Measurements from ENCODE around the gene BEND5. TPM values are rescaled to one million over a fixed set of nuclear protein-coding genes. Genes with fewer than 3 reads are reported as not detected.

The BEND5 gene
- total and polyA plus RNA-seq, 10 of the 15 experiments (the other 5 are each of a cell fraction or from before 2014, with no cell fraction given) = 0.26 TPM; not detected in 9

DNA sequence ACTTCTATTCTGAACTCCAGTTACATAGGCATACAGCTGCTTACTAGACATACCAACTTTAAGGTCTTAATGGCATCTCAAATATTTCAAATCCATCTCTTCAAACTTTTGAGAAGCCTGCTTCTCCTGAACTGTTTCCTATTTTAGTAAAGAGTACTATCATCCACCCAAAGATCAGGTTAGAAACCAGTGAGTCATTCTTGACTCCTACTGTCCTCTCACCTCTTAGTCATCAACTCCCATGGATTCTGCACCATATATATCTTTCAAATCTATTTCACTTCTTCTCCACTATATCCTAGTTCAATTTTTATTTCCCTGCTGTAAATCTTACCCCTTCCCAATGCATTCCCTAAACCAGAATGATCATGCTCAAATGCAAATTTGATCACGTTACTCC lies 18.1 kb upstream of the BEND5 start:
- BruUV-seq (replicated peaks) = no TSS peak
- Histone ChIP-seq H3K9ac (ENCODE audit: control insufficient read depth, insufficient read depth, low read length) (no peak overlapping the region), H3K4me2 (ENCODE audit: control insufficient read depth, insufficient read depth) (no peak overlapping the region), H3K27me3 (replicated peaks in 1 of 2; ENCODE audit: control insufficient read depth in 2 of 2, insufficient read depth in 2 of 2, low read length in 1 of 2) (no peaks in the 10 kb centered on the region), H3K36me3 (ENCODE audit: control insufficient read depth in 2 of 2, insufficient read depth in 2 of 2, low read length in 1 of 2) (no peaks in the 10 kb centered on the region), H3K27ac (ENCODE audit: control insufficient read depth, insufficient read depth) (no peak overlapping the region), H4K20me1 (ENCODE audit: control insufficient read depth, insufficient read depth) (no peaks in the 10 kb centered on the region), H3K4me3 (no peak overlapping the region), H3K79me2 (ENCODE audit: control insufficient read depth, insufficient read depth, low read length) (no peaks in the 10 kb centered on the region), H2AFZ (ENCODE audit: control insufficient read depth, low read depth, low read length) (no peak overlapping the region), H3K9me3 (replicated peaks; ENCODE audit: control insufficient read depth, insufficient read depth, low read length) (no peaks in the 10 kb centered on the region), H3K4me1 (ENCODE audit: control insufficient read depth, insufficient read depth, low read length) (no peaks in the 10 kb centered on the region)
- in situ Hi-C loops (cut with MboI) (no loop called here), intact Hi-C loops (cut with micrococcal nuclease; ENCODE audit: unreplicated experiment) (no loop called here)
- DNase-seq (ENCODE audit: low read depth, low spot score) = no peak
- ChIA-PET SMC1A (ENCODE audit: uncharacterized antibody, unreplicated experiment) (no interaction called here), RAD21 (ENCODE audit: unreplicated experiment) (no interaction called here), CTCF (no interaction called here), POLR2A (no interaction called here)
- no peak for ATAC-seq
- TF ChIP-seq YY1 (IDR thresholded peaks at IDR 0.05; ENCODE audit: low read depth, low read length) = no peak
- no peak for TF ChIP-seq CBX5 (IDR thresholded peaks at IDR 0.05; ENCODE audit: low read depth)
- no peak for TF ChIP-seq MYC (IDR thresholded peaks at IDR 0.05; ENCODE audit: insufficient read depth, insufficient read length, insufficient replicate concordance, low read length, severe bottlenecking)
- TF ChIP-seq SREBF1 (IDR thresholded peaks at IDR 0.05; ENCODE audit: low read length) = no peak
- TF ChIP-seq ZNF24 (IDR thresholded peaks at IDR 0.05) = no peak
- TF ChIP-seq ZNF622 (IDR thresholded peaks at IDR 0.05) = no peak
- TF ChIP-seq TCF12 (IDR thresholded peaks at IDR 0.05; ENCODE audit: low read depth, low read length) = no peak
- TF ChIP-seq, protein P1, sequence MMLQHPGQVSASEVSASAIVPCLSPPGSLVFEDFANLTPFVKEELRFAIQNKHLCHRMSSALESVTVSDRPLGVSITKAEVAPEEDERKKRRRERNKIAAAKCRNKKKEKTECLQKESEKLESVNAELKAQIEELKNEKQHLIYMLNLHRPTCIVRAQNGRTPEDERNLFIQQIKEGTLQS (IDR thresholded peaks at IDR 0.05; ENCODE audit: borderline replicate concordance, extremely low read depth, low read depth, low read length) = no peak
- no peak for TF ChIP-seq ZNF274 (IDR thresholded peaks at IDR 0.05; ENCODE audit: insufficient read depth, insufficient read length)
- no peak for TF ChIP-seq TCF3 (IDR thresholded peaks at IDR 0.05; ENCODE audit: borderline replicate concordance, insufficient read depth, low read depth, low read length)
- TF ChIP-seq ZNF384 (IDR thresholded peaks at IDR 0.05; ENCODE audit: borderline replicate concordance, low read depth, low read length) = no peak
- no peak for TF ChIP-seq CBFB (IDR thresholded peaks at IDR 0.05; ENCODE audit: low read depth)
- no peak for TF ChIP-seq EED (IDR thresholded peaks at IDR 0.05; ENCODE audit: low read depth)
- no peak for TF ChIP-seq ASH2L (IDR thresholded peaks at IDR 0.05; ENCODE audit: borderline replicate concordance, low read depth)
- FAIRE-seq = no peak
- WGBS (ENCODE audit: insufficient coverage, insufficient replicate concordance, low lambda C conversion rate, missing lambda C conversion rate) = 5% methylated on average over 1 of the region's 1 CpG

All from GM12878 (cell line).